ENCODE measurements around the gene NAT14. TPM values are rescaled to one million over a fixed set of nuclear protein-coding genes. Genes with fewer than 3 reads are reported as not detected.

The NAT14 gene
- total RNA-seq, 1 donor from 2014 or later = 16.6 TPM

DNA sequence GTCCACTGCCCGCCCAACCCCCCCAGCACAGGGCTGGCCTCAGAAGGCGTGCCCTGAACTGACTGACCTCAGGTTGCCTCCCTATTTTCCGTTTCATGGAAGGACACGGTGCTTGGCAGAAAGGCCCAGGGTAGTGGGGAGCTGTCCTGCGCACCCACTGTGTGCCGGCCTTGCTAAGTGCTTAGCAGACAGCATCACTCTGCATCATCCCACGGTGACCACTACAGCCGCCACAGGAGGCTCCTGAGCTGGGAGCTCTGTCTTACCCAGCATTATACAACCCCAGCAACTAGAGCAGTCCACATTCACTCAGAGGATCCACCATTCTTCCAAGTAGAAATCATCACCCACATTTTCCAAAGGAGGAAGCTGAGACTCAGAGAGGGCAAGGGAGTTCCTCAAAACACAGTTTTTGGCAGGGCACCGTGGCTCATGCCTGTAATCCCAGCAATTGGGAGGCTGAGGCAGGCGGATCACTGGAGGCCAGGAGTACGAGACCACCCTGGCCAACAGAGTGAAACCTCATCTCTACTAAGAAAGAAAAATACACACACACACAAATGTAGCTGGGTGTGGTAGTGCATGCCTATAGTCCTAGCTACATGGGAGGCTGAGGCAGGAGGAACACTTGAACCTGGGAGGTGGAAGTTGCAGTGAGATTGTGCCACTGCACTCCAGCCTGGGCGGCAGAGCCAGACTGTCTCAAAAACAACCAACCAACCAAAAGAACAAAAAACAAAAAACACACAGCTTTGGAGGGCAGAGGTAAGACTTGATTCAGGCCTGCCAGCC lies 50.4 kb downstream of the NAT14 start:
- H3K36me3 ChIP-seq = no peaks in the 10 kb centered on the region
- DNase-seq (no peak), ATAC-seq (no peak)
- TF ChIP-seq, protein P1, sequence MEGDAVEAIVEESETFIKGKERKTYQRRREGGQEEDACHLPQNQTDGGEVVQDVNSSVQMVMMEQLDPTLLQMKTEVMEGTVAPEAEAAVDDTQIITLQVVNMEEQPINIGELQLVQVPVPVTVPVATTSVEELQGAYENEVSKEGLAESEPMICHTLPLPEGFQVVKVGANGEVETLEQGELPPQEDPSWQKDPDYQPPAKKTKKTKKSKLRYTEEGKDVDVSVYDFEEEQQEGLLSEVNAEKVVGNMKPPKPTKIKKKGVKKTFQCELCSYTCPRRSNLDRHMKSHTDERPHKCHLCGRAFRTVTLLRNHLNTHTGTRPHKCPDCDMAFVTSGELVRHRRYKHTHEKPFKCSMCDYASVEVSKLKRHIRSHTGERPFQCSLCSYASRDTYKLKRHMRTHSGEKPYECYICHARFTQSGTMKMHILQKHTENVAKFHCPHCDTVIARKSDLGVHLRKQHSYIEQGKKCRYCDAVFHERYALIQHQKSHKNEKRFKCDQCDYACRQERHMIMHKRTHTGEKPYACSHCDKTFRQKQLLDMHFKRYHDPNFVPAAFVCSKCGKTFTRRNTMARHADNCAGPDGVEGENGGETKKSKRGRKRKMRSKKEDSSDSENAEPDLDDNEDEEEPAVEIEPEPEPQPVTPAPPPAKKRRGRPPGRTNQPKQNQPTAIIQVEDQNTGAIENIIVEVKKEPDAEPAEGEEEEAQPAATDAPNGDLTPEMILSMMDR (IDR thresholded peaks at IDR 0.05) = no peak
- peaks cover 5% of the 10 kb centered on the region for H3K27me3 ChIP-seq (ENCODE audit: low read depth)
- no peaks in the 10 kb centered on the region for H3K4me1 ChIP-seq
- no peak overlapping the region for H3K27ac ChIP-seq
- no peak overlapping the region for H3K4me3 ChIP-seq
- intact Hi-C loops (cut with DNase I) = no loop called here
- H3K9me3 ChIP-seq = no peaks in the 10 kb centered on the region

DNA sequence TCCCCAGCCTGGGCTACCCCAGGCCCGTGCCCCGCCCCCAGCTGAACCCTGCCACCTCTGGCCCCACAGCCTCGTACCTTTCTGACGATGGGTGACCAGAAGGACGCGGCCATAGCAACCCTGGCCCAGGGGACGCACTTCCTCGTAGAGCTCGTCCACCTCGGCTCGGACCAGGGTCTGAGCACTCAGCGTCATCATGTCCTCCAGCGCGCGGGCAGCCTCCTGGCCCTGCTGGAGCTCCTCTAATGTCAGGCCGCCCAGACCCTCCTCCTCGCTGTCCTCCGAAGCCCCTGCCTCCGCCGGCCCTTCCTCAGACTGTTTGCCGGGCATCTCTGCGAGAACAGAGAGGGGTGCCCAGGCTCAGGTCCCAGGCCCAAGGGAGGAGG lies 51.0 kb downstream of the NAT14 start:
- no peaks in the 10 kb centered on the region for H3K9me3 ChIP-seq
- ATAC-seq = no peak
- H3K27ac ChIP-seq = no peak overlapping the region
- H3K36me3 ChIP-seq = no peaks in the 10 kb centered on the region
- H3K27me3 ChIP-seq (ENCODE audit: low read depth) = peaks cover 5% of the 10 kb centered on the region
- H3K4me3 ChIP-seq = no peak overlapping the region
- no peak for DNase-seq
- H3K4me1 ChIP-seq = no peaks in the 10 kb centered on the region
- intact Hi-C loops (cut with DNase I) = no loop called here
- TF ChIP-seq, protein P1 (IDR thresholded peaks at IDR 0.05) = no peak

DNA sequence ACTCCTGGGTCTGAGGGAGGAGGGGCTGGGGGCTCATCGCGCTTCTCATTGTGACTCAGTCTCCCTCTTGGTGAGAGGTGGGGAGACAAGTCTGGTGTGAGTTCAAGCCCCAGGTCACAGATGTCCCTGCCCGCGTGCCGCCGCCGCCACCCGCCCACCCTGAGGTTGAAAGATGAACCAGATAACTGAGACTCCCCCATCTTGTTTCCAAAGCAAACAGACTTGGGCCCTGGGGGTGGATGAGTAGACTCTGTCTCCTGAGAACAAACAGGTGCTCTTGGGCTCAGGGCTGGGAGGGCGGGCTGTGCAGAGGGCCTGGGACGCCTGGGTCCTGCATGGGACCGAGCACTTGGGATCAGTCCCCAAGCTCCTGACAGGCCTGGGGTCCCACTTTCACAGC lies 51.4 kb downstream of the NAT14 start:
- peaks cover 5% of the 10 kb centered on the region for H3K27me3 ChIP-seq (ENCODE audit: low read depth)
- DNase-seq = no peak
- H3K36me3 ChIP-seq = no peaks in the 10 kb centered on the region
- no peak for ATAC-seq
- intact Hi-C loops (cut with DNase I) = no loop called here
- TF ChIP-seq, protein P1 (IDR thresholded peaks at IDR 0.05) = no peak
- H3K4me1 ChIP-seq = no peaks in the 10 kb centered on the region
- H3K27ac ChIP-seq = no peak overlapping the region
- H3K9me3 ChIP-seq = no peaks in the 10 kb centered on the region
- H3K4me3 ChIP-seq = no peak overlapping the region

Other genes with a start within 250 kb of the NAT14 start
- gene PPP6R1, start 226.2 kb upstream of the NAT14 start, total RNA-seq = 69.1 TPM
- gene HSPBP1, start 205.1 kb upstream of the NAT14 start, total RNA-seq = 23.9 TPM
- gene BRSK1, start 201.2 kb upstream of the NAT14 start, total RNA-seq = 1.0 TPM
- gene TMEM150B, start 159.8 kb upstream of the NAT14 start, total RNA-seq = 45.5 TPM
- 14.7 TPM for gene KMT5C, start 145.3 kb upstream of the NAT14 start, total RNA-seq
- not detected for gene COX6B2, start 130.5 kb upstream of the NAT14 start, total RNA-seq
- gene GARIN5B, start 121.9 kb upstream of the NAT14 start, total RNA-seq = not detected
- not detected for gene IL11, start 114.7 kb upstream of the NAT14 start, total RNA-seq
- 16.2 TPM for gene TMEM190, start 108.4 kb upstream of the NAT14 start, total RNA-seq
- 16.4 TPM for gene TMEM238, start 100.9 kb upstream of the NAT14 start, total RNA-seq
- gene RPL28, start 99.3 kb upstream of the NAT14 start, total RNA-seq = 1,501 TPM
- gene UBE2S, start 77.4 kb upstream of the NAT14 start, total RNA-seq = 18.6 TPM
- gene SHISA7, start 41.9 kb upstream of the NAT14 start, total RNA-seq = not detected
- gene ISOC2, start 23.5 kb upstream of the NAT14 start, total RNA-seq = 28.6 TPM
- gene C19orf85, start 20.4 kb upstream of the NAT14 start, total RNA-seq = not detected
- 7.1 TPM for gene ZNF628, start 8.6 kb upstream of the NAT14 start, total RNA-seq
- 4.7 TPM for gene SSC5D, start 3.2 kb downstream of the NAT14 start, total RNA-seq
- gene SBK2, start 51.9 kb downstream of the NAT14 start, total RNA-seq = not detected
- 0.80 TPM for gene SBK3, start 60.4 kb downstream of the NAT14 start, total RNA-seq
- 12.7 TPM for gene ZNF579, start 95.7 kb downstream of the NAT14 start, total RNA-seq
- 14.3 TPM for gene FIZ1, start 114.3 kb downstream of the NAT14 start, total RNA-seq
- 33.4 TPM for gene ZNF524, start 115.1 kb downstream of the NAT14 start, total RNA-seq
- 16.5 TPM for gene ZNF865, start 120.5 kb downstream of the NAT14 start, total RNA-seq
- gene ZNF784, start 139.4 kb downstream of the NAT14 start, total RNA-seq = 7.1 TPM
- 35.2 TPM for gene ZNF580, start 155.8 kb downstream of the NAT14 start, total RNA-seq
- gene ZNF581, start 158.5 kb downstream of the NAT14 start, total RNA-seq = 22.7 TPM
- 11.6 TPM for gene CCDC106, start 163.0 kb downstream of the NAT14 start, total RNA-seq
- 143 TPM for gene U2AF2, start 169.8 kb downstream of the NAT14 start, total RNA-seq
- 105 TPM for gene EPN1, start 190.0 kb downstream of the NAT14 start, total RNA-seq